Heart left ventricle (tissue), 13 donors: ENCODE measurements around the gene ZNF724.

Source experiments
- POLR2A ChIP-seq, 2 donors: fragments of 450-650 bp; IDR thresholded peaks; one replicate each; pipeline ENCODE4 v1.6.1; 2017; ENCODE audit warnings: antibody characterized with exemption in 2 of 2, mild to moderate bottlenecking in 2 of 2, moderate library complexity in 2 of 2
- TF ChIP-seq, protein P1 (sequence below), 12 donors: fragments of 200-600 bp; sonication (generic) in 4 of 12; IDR thresholded peaks; one replicate each; pipeline versions ENCODE4 v1.5.0 to v1.8.0; 2018 to 2022; ENCODE audit warnings: antibody characterized with exemption in 12 of 12, mild to moderate bottlenecking in 5 of 12
- donor health status: ischemic (EF 13 %, LVEDD 7.1; RV severe dilation, severe dysfunction).
- donor health status: DM: no; HTN: yes; CAD: no.
- donor health status: DM: no; HTN: no; CAD: no.
- donor health status: ischemic (EF 25% LVEDD 6.9; RV normal size, moderate dysfunction).
- donor health status: ischemic (EF 25% LVEDD 5.7; RV mildly dilated, moderate dysfunction).
- donor health status: ischemic (EF 35%, LVEDD 5.7; RV mildly dilated, moderate dysfunction).
- donor health status: nonischemic (EF 11% LVEDD 7.7; RV severe dilation, severe dysfunction).
- donor health status: DM: yes; HTN: yes; CAD: no.
- donor health status: PGD.
- donor health status: ischemic (EF 29% LVEDD 5.4; RV normal size, mild dysfunction).
- donor health status: nonischemic (EF 23%, LVEDD 6.1; RV moderate dilation, normal function).

DNA sequence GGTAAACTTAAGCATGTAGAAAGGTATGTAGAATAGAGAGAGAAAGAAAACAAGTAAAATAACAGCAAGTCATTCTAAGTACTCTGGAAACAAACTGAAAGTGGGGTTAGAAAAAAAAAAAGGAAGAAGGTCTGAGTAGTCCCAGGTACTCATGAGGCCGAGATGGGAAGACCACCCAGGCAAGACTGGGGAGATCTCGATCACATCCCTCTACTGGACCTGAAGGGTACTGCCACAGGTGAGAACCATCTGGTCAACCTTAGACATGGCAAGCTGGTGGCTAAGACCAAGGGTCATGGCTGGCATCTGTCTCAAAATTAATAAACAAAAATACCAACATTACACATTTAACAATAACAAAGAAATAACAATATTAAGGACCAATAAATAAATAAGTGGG lies 36.3 kb upstream of the ZNF724 start:
- TF ChIP-seq, protein P1, sequence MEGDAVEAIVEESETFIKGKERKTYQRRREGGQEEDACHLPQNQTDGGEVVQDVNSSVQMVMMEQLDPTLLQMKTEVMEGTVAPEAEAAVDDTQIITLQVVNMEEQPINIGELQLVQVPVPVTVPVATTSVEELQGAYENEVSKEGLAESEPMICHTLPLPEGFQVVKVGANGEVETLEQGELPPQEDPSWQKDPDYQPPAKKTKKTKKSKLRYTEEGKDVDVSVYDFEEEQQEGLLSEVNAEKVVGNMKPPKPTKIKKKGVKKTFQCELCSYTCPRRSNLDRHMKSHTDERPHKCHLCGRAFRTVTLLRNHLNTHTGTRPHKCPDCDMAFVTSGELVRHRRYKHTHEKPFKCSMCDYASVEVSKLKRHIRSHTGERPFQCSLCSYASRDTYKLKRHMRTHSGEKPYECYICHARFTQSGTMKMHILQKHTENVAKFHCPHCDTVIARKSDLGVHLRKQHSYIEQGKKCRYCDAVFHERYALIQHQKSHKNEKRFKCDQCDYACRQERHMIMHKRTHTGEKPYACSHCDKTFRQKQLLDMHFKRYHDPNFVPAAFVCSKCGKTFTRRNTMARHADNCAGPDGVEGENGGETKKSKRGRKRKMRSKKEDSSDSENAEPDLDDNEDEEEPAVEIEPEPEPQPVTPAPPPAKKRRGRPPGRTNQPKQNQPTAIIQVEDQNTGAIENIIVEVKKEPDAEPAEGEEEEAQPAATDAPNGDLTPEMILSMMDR (IDR thresholded peaks at IDR 0.05) = peak in 4 of 12 donors; percentile 8 to 16 (median 10)
- no peak for TF ChIP-seq POLR2A (IDR thresholded peaks at IDR 0.05)
